WTC11 (cell line): Measurements from ENCODE around the gene C16orf95. TPM values are rescaled to one million over a fixed set of nuclear protein-coding genes. Genes with fewer than 3 reads are reported as not detected.

Source experiments
- ATAC-seq: fragments of 200-7000 bp; cut with Tn5 transposase; 2 replicates; pipeline ENCODE4 v1.10.0; 2021; ENCODE audit warnings: mild to moderate bottlenecking, moderate library complexity
- CTCF ChIA-PET: fragments of 300-600 bp; sonication (Branson Sonifier 250); formaldehyde crosslinking; loops from one replicate; lab custom pipeline; 2021; ENCODE audit warnings: antibody characterized with exemption; lab: Charles Lee
- POLR2A ChIA-PET: fragments of 350-600 bp; sonication (Branson Sonifier 250); formaldehyde crosslinking; loops from one replicate; lab custom pipeline; 2021; ENCODE audit warnings: antibody characterized with exemption; lab: Charles Lee
- DNase-seq: peaks from one replicate; pipeline ENCODE4 v3.0.0; 2021; ENCODE audit warnings: low spot score
- H3K27ac Mint-ChIP-seq: 2 replicates; pipeline ENCODE4 v1.8.0; 2021; ENCODE audit warnings: mixed read lengths
- H3K27me3 Mint-ChIP-seq: 2 replicates; pipeline ENCODE4 v1.8.0; 2021; ENCODE audit warnings: low read depth, mild to moderate bottlenecking, moderate library complexity, mixed read lengths
- H3K36me3 Mint-ChIP-seq: 2 replicates; pipeline ENCODE4 v1.8.0; 2021; ENCODE audit warnings: mixed read lengths
- H3K4me1 Mint-ChIP-seq: 2 replicates; pipeline ENCODE4 v1.8.0; 2022; ENCODE audit warnings: mixed read lengths
- H3K4me3 Mint-ChIP-seq: 2 replicates; pipeline ENCODE4 v1.8.0; 2021; ENCODE audit warnings: mild to moderate bottlenecking, moderate library complexity, mixed read lengths
- H3K9me3 Mint-ChIP-seq: 2 replicates; pipeline ENCODE4 v1.8.0; 2021; ENCODE audit warnings: mixed read lengths
- NR3C1 ChIP-seq: sonication (generic); formaldehyde crosslinking; conservative IDR thresholded peaks from 2 replicates; pipeline ENCODE4 v1.8.1; 2023; ENCODE audit warnings: low read depth, mild to moderate bottlenecking, missing genetic modification reagents
- ZNF317 ChIP-seq: sonication (generic); formaldehyde crosslinking; IDR thresholded peaks from 2 replicates; pipeline ENCODE4 v1.8.1; 2023; ENCODE audit warnings: low read depth, mild to moderate bottlenecking, moderate library complexity, missing genetic modification reagents, borderline replicate concordance
- ZNF396 ChIP-seq: fragments of 250-450 bp; sonication (Bioruptor Pico); IDR thresholded peaks from 2 replicates; pipeline ENCODE4 v1.8.0; 2021; ENCODE audit warnings: mild to moderate bottlenecking, moderate library complexity, borderline replicate concordance
- total RNA-seq: library from RNA; stranded (reverse); gene quantifications from 3 replicates; pipeline ENCODE4 v1.2.3, GENCODE V29; 2021
- TF ChIP-seq, protein P1 (sequence below): fragments of 250-450 bp; sonication (Bioruptor Pico); IDR thresholded peaks from 2 replicates; pipeline ENCODE4 v1.9.0; 2021; ENCODE audit warnings: mild to moderate bottlenecking
- TF ChIP-seq, protein P2 (sequence below): fragments of 200-600 bp; IDR thresholded peaks from 2 replicates; pipeline ENCODE4 v1.8.0; 2022; ENCODE audit warnings: antibody characterized with exemption
- TF ChIP-seq, protein P3 (sequence below): fragments of 250-450 bp; sonication (Bioruptor Pico); IDR thresholded peaks from 2 replicates; pipeline ENCODE4 v1.9.0; 2021; ENCODE audit warnings: mild to moderate bottlenecking
- TF ChIP-seq, protein P4 (sequence below): fragments of 250-450 bp; sonication (Bioruptor Pico); conservative IDR thresholded peaks from 2 replicates; pipeline ENCODE4 v1.9.0; 2021; ENCODE audit warnings: mild to moderate bottlenecking
- TF ChIP-seq, protein P5 (sequence below): sonication (generic); formaldehyde crosslinking; IDR thresholded peaks from 2 replicates; pipeline ENCODE4 v1.8.1; 2023; ENCODE audit warnings: mild to moderate bottlenecking, moderate library complexity, missing genetic modification reagents
- TF ChIP-seq, protein P6 (sequence below): sonication (generic); formaldehyde crosslinking; IDR thresholded peaks from 2 replicates; pipeline ENCODE4 v1.8.1; 2023; ENCODE audit warnings: mild to moderate bottlenecking, missing genetic modification reagents, borderline replicate concordance
- TF ChIP-seq, protein P7 (sequence below): sonication (generic); formaldehyde crosslinking; conservative IDR thresholded peaks from 2 replicates; pipeline ENCODE4 v1.8.1; 2023; ENCODE audit warnings: mild to moderate bottlenecking, low read depth, missing genetic modification reagents, moderate library complexity

Gene C16orf95
- total RNA-seq, 1 experiment from 2014 or later: 5.7 TPM

DNA sequence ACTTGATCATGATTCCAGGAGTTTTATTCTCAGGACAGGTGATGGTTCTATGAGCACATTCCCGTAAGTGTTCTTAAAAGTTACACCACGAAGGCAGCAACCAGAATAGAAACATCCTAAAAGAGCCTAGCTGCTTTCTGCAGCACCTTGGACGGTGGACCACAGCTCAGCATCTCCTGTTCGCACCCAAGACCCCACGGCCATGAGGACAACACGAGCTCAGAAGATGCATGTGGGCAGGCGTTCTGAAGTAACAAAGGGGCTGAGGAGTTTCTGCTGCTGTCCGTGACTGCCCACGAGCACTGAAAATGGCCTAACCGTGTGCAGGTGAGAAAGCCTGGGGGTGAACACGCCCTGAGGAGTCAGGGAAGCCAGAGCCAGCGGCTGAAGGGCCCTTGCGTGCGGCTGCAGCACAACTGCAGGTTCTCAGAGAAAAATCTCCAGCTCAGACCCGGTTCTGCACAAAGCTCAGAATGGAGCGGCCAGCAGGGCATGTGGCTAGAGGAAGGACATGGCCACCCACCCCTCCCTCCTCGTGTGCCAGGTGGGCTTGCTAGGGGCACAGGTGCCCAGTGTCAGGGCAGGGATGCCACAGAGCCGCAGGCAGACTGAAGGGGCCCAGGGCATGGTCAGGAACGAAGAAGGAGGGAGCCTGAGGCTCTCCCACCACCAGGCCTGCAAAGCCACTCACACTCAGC, 10.8 kb upstream of the C16orf95 start (continued):
- TF ChIP-seq, protein P1, sequence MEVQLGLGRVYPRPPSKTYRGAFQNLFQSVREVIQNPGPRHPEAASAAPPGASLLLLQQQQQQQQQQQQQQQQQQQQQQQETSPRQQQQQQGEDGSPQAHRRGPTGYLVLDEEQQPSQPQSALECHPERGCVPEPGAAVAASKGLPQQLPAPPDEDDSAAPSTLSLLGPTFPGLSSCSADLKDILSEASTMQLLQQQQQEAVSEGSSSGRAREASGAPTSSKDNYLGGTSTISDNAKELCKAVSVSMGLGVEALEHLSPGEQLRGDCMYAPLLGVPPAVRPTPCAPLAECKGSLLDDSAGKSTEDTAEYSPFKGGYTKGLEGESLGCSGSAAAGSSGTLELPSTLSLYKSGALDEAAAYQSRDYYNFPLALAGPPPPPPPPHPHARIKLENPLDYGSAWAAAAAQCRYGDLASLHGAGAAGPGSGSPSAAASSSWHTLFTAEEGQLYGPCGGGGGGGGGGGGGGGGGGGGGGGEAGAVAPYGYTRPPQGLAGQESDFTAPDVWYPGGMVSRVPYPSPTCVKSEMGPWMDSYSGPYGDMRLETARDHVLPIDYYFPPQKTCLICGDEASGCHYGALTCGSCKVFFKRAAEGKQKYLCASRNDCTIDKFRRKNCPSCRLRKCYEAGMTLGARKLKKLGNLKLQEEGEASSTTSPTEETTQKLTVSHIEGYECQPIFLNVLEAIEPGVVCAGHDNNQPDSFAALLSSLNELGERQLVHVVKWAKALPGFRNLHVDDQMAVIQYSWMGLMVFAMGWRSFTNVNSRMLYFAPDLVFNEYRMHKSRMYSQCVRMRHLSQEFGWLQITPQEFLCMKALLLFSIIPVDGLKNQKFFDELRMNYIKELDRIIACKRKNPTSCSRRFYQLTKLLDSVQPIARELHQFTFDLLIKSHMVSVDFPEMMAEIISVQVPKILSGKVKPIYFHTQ (CRISPR knock-in tag): no peak
- TF ChIP-seq, protein P2, sequence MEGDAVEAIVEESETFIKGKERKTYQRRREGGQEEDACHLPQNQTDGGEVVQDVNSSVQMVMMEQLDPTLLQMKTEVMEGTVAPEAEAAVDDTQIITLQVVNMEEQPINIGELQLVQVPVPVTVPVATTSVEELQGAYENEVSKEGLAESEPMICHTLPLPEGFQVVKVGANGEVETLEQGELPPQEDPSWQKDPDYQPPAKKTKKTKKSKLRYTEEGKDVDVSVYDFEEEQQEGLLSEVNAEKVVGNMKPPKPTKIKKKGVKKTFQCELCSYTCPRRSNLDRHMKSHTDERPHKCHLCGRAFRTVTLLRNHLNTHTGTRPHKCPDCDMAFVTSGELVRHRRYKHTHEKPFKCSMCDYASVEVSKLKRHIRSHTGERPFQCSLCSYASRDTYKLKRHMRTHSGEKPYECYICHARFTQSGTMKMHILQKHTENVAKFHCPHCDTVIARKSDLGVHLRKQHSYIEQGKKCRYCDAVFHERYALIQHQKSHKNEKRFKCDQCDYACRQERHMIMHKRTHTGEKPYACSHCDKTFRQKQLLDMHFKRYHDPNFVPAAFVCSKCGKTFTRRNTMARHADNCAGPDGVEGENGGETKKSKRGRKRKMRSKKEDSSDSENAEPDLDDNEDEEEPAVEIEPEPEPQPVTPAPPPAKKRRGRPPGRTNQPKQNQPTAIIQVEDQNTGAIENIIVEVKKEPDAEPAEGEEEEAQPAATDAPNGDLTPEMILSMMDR: no peak
- TF ChIP-seq ZNF396: no peak

DNA sequence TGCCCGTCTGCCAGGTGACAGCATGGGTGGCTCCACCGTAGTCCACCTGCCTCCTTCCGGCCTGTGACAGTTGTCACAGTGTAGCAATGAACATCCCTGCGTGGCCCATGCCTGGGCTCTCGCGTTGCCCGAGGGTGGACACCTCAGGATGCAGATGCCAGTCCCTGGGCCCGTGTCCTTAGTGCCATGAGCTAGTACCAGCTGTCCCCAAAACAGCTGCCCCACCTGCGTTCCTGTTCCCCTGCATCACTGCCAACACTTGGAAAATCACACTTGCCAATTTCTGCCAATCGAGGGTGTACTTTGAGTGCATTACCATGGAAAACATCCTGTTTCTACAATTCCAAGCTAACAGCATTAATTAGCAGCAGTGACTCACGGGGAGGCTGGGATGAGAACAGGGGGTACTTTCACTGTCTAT, 9.0 kb upstream of the C16orf95 start:
- Mint-ChIP-seq H3K27ac (no peak overlapping the region), H3K9me3 (no peaks in the 10 kb centered on the region), H3K4me3 (no peak overlapping the region)
- CTCF ChIA-PET: no interaction called here
- no peak for TF ChIP-seq ZNF317 (CRISPR knock-in tag)
- TF ChIP-seq, protein P3, sequence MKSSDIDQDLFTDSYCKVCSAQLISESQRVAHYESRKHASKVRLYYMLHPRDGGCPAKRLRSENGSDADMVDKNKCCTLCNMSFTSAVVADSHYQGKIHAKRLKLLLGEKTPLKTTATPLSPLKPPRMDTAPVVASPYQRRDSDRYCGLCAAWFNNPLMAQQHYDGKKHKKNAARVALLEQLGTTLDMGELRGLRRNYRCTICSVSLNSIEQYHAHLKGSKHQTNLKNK (CRISPR knock-in tag): no peak
- TF ChIP-seq, all 79 proteins: peak for 0
- ATAC-seq (no peak), DNase-seq (no peak)
- Mint-ChIP-seq H3K36me3 (peaks cover 6% of the 10 kb centered on the region), H3K4me1 (0 out of 2 replicates have a peak, but pooled peaks cover 5% of the 10 kb centered on the region), H3K27me3 (no peaks in the 10 kb centered on the region)
- POLR2A ChIA-PET: no interaction called here

DNA sequence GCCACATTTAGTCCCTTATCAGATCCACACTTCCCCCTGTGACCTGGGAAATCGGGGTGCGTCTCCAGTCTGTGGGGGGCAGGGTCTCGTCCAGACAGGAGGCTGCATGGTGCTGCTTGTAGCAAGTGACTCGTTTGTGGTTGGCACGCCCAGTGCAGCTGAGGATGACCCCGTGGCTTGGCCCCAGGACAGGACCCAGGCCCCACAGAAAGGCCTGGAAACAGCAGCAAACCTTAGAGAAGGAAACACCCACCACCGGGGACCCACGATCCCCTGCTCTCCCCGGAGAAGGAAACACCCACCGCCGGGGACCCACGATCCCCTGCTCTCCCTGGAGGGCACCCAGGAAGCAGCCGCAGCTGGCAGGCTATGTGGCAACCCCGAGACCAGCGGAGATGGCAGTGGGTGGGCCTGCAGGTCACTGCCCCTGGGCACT, 8.2 kb upstream of the C16orf95 start:
- POLR2A ChIA-PET: no interaction called here
- ATAC-seq: no peak
- CTCF ChIA-PET: interaction anchor here (0.7 to 1.4 kb wide), 2 partner anchors 9 to 27 kb away, joined by 3 read pairs; no protein-coding TSS in a partner anchor
- H3K4me3 Mint-ChIP-seq: no peak overlapping the region
- no peak for DNase-seq
- H3K4me1 Mint-ChIP-seq: 0 out of 2 replicates have a peak, but pooled peaks cover 5% of the 10 kb centered on the region
- no peaks in the 10 kb centered on the region for H3K9me3 Mint-ChIP-seq
- H3K27ac Mint-ChIP-seq: no peak overlapping the region
- H3K36me3 Mint-ChIP-seq: no peaks in the 10 kb centered on the region
- H3K27me3 Mint-ChIP-seq: no peaks in the 10 kb centered on the region
- TF ChIP-seq, protein P4, sequence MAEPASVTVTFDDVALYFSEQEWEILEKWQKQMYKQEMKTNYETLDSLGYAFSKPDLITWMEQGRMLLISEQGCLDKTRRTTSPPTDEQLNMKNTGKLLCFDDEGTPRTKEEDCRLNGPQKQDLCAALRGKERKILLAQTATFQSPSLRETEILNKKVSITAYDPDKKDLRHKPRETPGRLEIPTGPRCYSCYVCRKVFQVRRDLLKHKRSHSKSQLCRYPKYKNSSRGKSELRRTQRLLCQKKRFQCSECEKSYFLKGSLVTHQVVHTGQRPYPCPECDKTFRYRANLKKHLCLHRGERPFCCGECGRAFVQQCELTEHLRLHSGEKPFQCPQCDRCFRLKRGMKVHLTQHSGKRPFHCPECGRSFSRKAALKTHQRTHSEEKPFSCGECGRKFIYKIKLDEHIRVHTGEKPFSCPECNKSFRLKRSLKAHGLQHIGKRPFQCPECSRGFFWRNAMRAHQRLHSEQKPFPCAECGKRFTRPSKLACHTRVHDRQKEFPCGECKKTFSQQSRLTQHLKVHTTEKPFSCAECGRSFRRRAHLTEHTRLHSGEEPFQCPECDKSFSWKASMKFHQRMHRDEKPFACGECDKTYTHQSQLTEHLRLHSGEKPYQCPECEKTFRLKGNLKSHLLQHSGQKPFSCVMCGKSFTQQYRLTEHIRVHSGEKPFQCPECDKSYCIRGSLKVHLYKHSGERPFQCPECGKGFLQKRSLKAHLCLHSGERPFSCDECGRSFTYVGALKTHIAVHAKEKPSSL (CRISPR knock-in tag): no peak
- TF ChIP-seq, protein P5, sequence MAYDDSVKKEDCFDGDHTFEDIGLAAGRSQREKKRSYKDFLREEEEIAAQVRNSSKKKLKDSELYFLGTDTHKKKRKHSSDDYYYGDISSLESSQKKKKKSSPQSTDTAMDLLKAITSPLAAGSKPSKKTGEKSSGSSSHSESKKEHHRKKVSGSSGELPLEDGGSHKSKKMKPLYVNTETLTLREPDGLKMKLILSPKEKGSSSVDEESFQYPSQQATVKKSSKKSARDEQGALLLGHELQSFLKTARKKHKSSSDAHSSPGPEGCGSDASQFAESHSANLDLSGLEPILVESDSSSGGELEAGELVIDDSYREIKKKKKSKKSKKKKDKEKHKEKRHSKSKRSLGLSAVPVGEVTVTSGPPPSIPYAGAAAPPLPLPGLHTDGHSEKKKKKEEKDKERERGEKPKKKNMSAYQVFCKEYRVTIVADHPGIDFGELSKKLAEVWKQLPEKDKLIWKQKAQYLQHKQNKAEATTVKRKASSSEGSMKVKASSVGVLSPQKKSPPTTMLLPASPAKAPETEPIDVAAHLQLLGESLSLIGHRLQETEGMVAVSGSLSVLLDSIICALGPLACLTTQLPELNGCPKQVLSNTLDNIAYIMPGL (CRISPR knock-in tag): no peak
- TF ChIP-seq, protein P6, sequence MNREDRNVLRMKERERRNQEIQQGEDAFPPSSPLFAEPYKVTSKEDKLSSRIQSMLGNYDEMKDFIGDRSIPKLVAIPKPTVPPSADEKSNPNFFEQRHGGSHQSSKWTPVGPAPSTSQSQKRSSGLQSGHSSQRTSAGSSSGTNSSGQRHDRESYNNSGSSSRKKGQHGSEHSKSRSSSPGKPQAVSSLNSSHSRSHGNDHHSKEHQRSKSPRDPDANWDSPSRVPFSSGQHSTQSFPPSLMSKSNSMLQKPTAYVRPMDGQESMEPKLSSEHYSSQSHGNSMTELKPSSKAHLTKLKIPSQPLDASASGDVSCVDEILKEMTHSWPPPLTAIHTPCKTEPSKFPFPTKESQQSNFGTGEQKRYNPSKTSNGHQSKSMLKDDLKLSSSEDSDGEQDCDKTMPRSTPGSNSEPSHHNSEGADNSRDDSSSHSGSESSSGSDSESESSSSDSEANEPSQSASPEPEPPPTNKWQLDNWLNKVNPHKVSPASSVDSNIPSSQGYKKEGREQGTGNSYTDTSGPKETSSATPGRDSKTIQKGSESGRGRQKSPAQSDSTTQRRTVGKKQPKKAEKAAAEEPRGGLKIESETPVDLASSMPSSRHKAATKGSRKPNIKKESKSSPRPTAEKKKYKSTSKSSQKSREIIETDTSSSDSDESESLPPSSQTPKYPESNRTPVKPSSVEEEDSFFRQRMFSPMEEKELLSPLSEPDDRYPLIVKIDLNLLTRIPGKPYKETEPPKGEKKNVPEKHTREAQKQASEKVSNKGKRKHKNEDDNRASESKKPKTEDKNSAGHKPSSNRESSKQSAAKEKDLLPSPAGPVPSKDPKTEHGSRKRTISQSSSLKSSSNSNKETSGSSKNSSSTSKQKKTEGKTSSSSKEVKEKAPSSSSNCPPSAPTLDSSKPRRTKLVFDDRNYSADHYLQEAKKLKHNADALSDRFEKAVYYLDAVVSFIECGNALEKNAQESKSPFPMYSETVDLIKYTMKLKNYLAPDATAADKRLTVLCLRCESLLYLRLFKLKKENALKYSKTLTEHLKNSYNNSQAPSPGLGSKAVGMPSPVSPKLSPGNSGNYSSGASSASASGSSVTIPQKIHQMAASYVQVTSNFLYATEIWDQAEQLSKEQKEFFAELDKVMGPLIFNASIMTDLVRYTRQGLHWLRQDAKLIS: no peak
- TF ChIP-seq NR3C1 (CRISPR knock-in tag): no peak
- TF ChIP-seq, protein P1 (CRISPR knock-in tag): no peak
- TF ChIP-seq, protein P7, sequence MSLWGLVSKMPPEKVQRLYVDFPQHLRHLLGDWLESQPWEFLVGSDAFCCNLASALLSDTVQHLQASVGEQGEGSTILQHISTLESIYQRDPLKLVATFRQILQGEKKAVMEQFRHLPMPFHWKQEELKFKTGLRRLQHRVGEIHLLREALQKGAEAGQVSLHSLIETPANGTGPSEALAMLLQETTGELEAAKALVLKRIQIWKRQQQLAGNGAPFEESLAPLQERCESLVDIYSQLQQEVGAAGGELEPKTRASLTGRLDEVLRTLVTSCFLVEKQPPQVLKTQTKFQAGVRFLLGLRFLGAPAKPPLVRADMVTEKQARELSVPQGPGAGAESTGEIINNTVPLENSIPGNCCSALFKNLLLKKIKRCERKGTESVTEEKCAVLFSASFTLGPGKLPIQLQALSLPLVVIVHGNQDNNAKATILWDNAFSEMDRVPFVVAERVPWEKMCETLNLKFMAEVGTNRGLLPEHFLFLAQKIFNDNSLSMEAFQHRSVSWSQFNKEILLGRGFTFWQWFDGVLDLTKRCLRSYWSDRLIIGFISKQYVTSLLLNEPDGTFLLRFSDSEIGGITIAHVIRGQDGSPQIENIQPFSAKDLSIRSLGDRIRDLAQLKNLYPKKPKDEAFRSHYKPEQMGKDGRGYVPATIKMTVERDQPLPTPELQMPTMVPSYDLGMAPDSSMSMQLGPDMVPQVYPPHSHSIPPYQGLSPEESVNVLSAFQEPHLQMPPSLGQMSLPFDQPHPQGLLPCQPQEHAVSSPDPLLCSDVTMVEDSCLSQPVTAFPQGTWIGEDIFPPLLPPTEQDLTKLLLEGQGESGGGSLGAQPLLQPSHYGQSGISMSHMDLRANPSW: no peak
